ENCODE measurements around the gene RSBN1L. TPM values are rescaled to one million over a fixed set of nuclear protein-coding genes. Genes with fewer than 3 reads are reported as not detected.

The RSBN1L gene
- total RNA-seq, 1 experiment from 2014 or later, result 18.0 TPM

DNA sequence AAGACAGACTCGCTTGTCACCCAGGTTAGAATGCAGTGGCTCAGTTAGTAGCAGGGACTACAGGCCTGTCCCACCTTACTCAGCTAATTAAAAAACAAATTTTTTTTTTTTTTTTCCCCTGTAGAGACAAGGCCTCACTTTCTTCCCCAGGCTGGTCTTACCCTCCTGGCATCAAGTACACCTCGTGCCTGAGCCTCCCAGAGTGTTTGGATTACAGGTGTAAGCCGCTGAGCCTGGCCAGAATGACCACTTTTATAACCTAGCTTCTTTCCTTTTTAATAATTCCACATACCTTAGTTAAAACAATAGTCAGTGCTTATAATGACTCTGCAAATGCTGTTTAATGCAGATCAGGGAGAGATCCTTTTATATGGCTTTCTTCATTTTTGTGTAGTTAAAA, 31.3 kb downstream of the RSBN1L start:
- TF ChIP-seq POLR2AphosphoS5 (IDR thresholded peaks at IDR 0.05; ENCODE audit: low read depth, low read length) (no peak), SIN3A (IDR thresholded peaks at IDR 0.05; ENCODE audit: borderline replicate concordance, insufficient read depth, low read depth, low read length) (no peak), TCF7L2 (IDR thresholded peaks at IDR 0.05; ENCODE audit: low read depth, low read length) (no peak), REST (IDR thresholded peaks at IDR 0.05; ENCODE audit: insufficient read depth in 1 of 2, low read depth in 2 of 2, low read length in 1 of 2) (no peak)
- TF ChIP-seq, protein P1, sequence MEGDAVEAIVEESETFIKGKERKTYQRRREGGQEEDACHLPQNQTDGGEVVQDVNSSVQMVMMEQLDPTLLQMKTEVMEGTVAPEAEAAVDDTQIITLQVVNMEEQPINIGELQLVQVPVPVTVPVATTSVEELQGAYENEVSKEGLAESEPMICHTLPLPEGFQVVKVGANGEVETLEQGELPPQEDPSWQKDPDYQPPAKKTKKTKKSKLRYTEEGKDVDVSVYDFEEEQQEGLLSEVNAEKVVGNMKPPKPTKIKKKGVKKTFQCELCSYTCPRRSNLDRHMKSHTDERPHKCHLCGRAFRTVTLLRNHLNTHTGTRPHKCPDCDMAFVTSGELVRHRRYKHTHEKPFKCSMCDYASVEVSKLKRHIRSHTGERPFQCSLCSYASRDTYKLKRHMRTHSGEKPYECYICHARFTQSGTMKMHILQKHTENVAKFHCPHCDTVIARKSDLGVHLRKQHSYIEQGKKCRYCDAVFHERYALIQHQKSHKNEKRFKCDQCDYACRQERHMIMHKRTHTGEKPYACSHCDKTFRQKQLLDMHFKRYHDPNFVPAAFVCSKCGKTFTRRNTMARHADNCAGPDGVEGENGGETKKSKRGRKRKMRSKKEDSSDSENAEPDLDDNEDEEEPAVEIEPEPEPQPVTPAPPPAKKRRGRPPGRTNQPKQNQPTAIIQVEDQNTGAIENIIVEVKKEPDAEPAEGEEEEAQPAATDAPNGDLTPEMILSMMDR (IDR thresholded peaks at IDR 0.05), result no peak
- Histone ChIP-seq H3K4me1 (ENCODE audit: control insufficient read depth, insufficient read depth, low read length) (peaks cover 16% of the 10 kb centered on the region), H3K27me3 (ENCODE audit: control insufficient read depth, insufficient read depth, low read length) (no peaks in the 10 kb centered on the region), H3K9me3 (ENCODE audit: control insufficient read depth, insufficient read depth, low read depth, low read length) (no peaks in the 10 kb centered on the region), H3K36me3 (ENCODE audit: control insufficient read depth, insufficient read depth, low read length) (no peaks in the 10 kb centered on the region), H3K4me3 (ENCODE audit: low read depth in 2 of 2, low read length in 2 of 2) (no peak overlapping the region), H3K27ac (ENCODE audit: low read length) (no peak overlapping the region)
- CTCF ChIA-PET, result no interaction called here
- no peak for ATAC-seq
- intact Hi-C loops (cut with micrococcal nuclease; ENCODE audit: unreplicated experiment) (no loop called here), in situ Hi-C loops (cut with HindIII; ENCODE audit: low pct_unique_long_range_greater_than_20kb, low sequenced_read_pairs) (no loop called here)
- no TSS peak for BruUV-seq (replicated peaks)
- DNase-seq (ENCODE audit: low read depth, low spot score), result no peak
- POLR2A ChIA-PET, result no interaction called here

DNA sequence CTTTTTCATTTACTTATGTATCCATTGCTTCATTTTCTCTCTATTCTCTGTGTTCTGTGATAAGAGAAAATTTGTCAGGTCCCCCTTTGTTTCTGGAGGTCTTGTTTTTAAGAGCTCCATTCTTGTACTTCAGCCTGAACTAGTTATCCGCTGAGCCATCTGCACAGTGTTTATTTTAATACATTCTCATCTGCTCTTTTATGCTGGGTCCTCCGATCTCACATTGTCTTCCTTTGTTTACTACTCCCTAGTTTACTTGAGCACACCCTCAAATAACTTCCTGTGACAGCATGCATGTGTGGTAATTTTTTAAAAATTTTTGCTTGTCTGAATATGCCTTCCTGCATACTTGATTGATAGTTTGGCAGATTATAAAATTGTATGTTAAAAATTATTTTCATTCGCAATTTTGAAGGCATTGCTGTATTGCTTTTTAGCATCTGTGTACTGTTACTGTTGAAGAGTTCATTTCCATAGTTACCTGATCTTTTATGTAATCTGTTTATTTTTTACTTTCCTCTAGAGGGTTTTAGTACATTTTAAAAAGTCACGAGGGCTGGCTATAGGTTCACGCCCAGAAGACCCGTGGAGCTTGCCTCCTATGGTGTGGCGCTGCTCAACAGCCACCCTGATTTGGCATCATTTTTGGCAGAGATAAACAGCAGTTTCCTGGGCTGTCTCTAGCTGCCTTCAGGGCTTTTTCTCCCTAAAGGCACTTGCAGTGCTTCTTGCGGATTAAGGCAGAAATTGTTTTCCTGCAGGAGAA, 31.9 kb downstream of the RSBN1L start:
- H3K27ac ChIP-seq (ENCODE audit: low read length), result no peak overlapping the region
- ATAC-seq (no peak), DNase-seq (ENCODE audit: low read depth, low spot score) (no peak)
- no peaks in the 10 kb centered on the region for H3K36me3 ChIP-seq (ENCODE audit: control insufficient read depth, insufficient read depth, low read length)
- TF ChIP-seq SIN3A (IDR thresholded peaks at IDR 0.05; ENCODE audit: borderline replicate concordance, insufficient read depth, low read depth, low read length), result no peak
- TF ChIP-seq REST (IDR thresholded peaks at IDR 0.05; ENCODE audit: insufficient read depth in 1 of 2, low read depth in 2 of 2, low read length in 1 of 2), result no peak
- no TSS peak for BruUV-seq (replicated peaks)
- intact Hi-C loops (cut with micrococcal nuclease; ENCODE audit: unreplicated experiment), result no loop called here
- POLR2A ChIA-PET, result no interaction called here
- CTCF ChIA-PET, result no interaction called here
- in situ Hi-C loops (cut with HindIII; ENCODE audit: low pct_unique_long_range_greater_than_20kb, low sequenced_read_pairs), result no loop called here
- H3K4me1 ChIP-seq (ENCODE audit: control insufficient read depth, insufficient read depth, low read length), result peaks cover 16% of the 10 kb centered on the region
- no peak overlapping the region for H3K4me3 ChIP-seq (ENCODE audit: low read depth in 2 of 2, low read length in 2 of 2)
- H3K9me3 ChIP-seq (ENCODE audit: control insufficient read depth, insufficient read depth, low read depth, low read length), result no peaks in the 10 kb centered on the region
- no peaks in the 10 kb centered on the region for H3K27me3 ChIP-seq (ENCODE audit: control insufficient read depth, insufficient read depth, low read length)

Measured in Panc1 (cell line).